Spleen (tissue), 7 donors: ENCODE measurements around the gene MAPKAP1.

Experiments
- CTCF ChIP-seq, 11 experiments: fragments of 200-600 bp in 7 of 11; fragments of 450-650 bp in 4 of 11; sonication (generic) in 4 of 11; IDR thresholded peaks in 8 of 11; conservative IDR thresholded peaks in 3 of 11; 1 replicate in 7 of 11; 2 replicates in 4 of 11; pipeline versions ENCODE4 v1.4.0 to v1.8.0; 2016 to 2021; ENCODE audit warnings: antibody characterized with exemption in 11 of 11, inconsistent platforms in 4 of 11, mild to moderate bottlenecking in 1 of 11
- POLR2A ChIP-seq, 3 donors: fragments of 450-650 bp; IDR thresholded peaks; one replicate each; pipeline ENCODE4 v1.5.1; 2017; ENCODE audit warnings: antibody characterized with exemption in 3 of 3, mild to moderate bottlenecking in 1 of 3
- donor health status: DM: no; HTN: no; CAD: no; lungs with moderate emphysema.
- donor health status: DM: no; HTN: no; CAD: no.
- donor health status: DM: no; HTN: no; CAD: no.

GRCh38 chr9:125744616-125745015, 37.6 kb upstream of the MAPKAP1 start:
- TF ChIP-seq CTCF (IDR thresholded peaks at IDR 0.05 in 8 of 11, conservative IDR thresholded peaks at IDR 0.05 in 3 of 11) = no peak
- no peak for TF ChIP-seq POLR2A (IDR thresholded peaks at IDR 0.05)
